H1 (cell line): Measurements from ENCODE around the gene RAB3B. TPM values are rescaled to one million over a fixed set of nuclear protein-coding genes. Genes with fewer than 3 reads are reported as not detected.

ENCODE experiments used
- BACH1 ChIP-seq: IDR thresholded peaks from 2 replicates; pipeline ENCODE4 v1.6.1; 2012; ENCODE audit warnings: low read length, improper control_type of control experiment
- BRCA1 ChIP-seq: IDR thresholded peaks from 2 replicates; pipeline ENCODE4 v1.6.1; 2012; ENCODE audit warnings: low read depth, low read length, improper control_type of control experiment
- polyA plus RNA-seq, 7 experiments: library from polyadenylated mRNA; depleted of rRNA in 3 of 7; stranded (reverse) in 5 of 7; unstranded in 2 of 7; fragments of >200 nt in 5 of 7; fragments of 200-250 nt in 2 of 7; gene quantifications; 1 replicate in 5 of 7; 2 replicates in 1 of 7; 4 replicates in 1 of 7; pipeline versions ENCODE4 v1.2.1 to v1.2.3, GENCODE V29; 2011 to 2013; ENCODE audit warnings: missing spikeins in 2 of 7, mixed read lengths in 2 of 7
- total RNA-seq: library from RNA; stranded (reverse); fragmentation: NEBNext Ultra II Directional; extraction: Animal tissue kit (Norgen Biotek cat#: 25700); gene quantifications from 2 replicates; pipeline ENCODE4 v1.2.1, GENCODE V29; 2021

The RAB3B gene
- total and polyA plus RNA-seq, 2 of the 8 experiments (the other 6 are each of a cell fraction or from before 2014, with no cell fraction given) = 12.5 to 36.8 TPM

- TF ChIP-seq BACH1 (no peak), BRCA1 (no peak)
Observed at GRCh38 chr1:51916587-51917405, 73.7 kb downstream of the RAB3B start (continued).
